ENCODE data around the gene GALM. TPM values are rescaled to one million over a fixed set of nuclear protein-coding genes. Genes with fewer than 3 reads are reported as not detected.

Gene GALM
- total and polyA plus RNA-seq, 9 donors: 9.8 to 38.7 (median 12.3) TPM

DNA sequence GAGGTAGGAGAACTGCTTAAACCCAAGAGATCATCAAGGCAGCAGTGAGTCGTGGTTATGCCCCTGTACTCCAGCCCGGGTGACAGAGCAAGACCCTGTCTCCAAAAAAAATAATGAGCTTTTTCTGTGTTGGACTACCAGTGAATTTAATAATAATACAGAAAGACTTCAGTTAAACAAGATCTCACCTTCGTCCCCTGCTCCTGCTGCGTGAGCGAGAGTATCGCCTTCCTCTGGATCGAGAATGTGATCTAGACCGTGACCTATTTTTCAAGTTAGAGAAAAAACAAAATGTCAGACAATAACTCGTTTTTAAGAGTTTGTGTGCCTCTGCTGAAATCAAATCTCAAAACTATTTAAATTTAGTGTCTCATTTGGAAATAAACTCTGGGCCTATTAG is 82.5 kb downstream of the GALM start:
- DNase-seq: no peak
- H3K4me1 ChIP-seq (ENCODE audit: insufficient read depth): peaks cover 2% of the 10 kb centered on the region
- intact Hi-C loops (cut with DNase I): loop anchor here in 1 of 4 donors (10.0 kb wide), 1 partner anchor 144 kb away; the partner anchor contains the start of gene HNRNPLL
- H3K36me3 ChIP-seq: no peaks in the 10 kb centered on the region
- H3K9me3 ChIP-seq: no peaks in the 10 kb centered on the region
- H3K4me3 ChIP-seq: no peak overlapping the region
- no peak overlapping the region for H3K27ac ChIP-seq
- TF ChIP-seq, protein P1, sequence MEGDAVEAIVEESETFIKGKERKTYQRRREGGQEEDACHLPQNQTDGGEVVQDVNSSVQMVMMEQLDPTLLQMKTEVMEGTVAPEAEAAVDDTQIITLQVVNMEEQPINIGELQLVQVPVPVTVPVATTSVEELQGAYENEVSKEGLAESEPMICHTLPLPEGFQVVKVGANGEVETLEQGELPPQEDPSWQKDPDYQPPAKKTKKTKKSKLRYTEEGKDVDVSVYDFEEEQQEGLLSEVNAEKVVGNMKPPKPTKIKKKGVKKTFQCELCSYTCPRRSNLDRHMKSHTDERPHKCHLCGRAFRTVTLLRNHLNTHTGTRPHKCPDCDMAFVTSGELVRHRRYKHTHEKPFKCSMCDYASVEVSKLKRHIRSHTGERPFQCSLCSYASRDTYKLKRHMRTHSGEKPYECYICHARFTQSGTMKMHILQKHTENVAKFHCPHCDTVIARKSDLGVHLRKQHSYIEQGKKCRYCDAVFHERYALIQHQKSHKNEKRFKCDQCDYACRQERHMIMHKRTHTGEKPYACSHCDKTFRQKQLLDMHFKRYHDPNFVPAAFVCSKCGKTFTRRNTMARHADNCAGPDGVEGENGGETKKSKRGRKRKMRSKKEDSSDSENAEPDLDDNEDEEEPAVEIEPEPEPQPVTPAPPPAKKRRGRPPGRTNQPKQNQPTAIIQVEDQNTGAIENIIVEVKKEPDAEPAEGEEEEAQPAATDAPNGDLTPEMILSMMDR (IDR thresholded peaks at IDR 0.05): no peak
- TF ChIP-seq EP300 (IDR thresholded peaks at IDR 0.05) (no peak), POLR2A (IDR thresholded peaks at IDR 0.05) (no peak)
- 75 to 84% (median 76%) methylated on average over 9 of the region's 9 CpGs for WGBS, 3 donors
- H3K27me3 ChIP-seq: no peaks in the 10 kb centered on the region

DNA sequence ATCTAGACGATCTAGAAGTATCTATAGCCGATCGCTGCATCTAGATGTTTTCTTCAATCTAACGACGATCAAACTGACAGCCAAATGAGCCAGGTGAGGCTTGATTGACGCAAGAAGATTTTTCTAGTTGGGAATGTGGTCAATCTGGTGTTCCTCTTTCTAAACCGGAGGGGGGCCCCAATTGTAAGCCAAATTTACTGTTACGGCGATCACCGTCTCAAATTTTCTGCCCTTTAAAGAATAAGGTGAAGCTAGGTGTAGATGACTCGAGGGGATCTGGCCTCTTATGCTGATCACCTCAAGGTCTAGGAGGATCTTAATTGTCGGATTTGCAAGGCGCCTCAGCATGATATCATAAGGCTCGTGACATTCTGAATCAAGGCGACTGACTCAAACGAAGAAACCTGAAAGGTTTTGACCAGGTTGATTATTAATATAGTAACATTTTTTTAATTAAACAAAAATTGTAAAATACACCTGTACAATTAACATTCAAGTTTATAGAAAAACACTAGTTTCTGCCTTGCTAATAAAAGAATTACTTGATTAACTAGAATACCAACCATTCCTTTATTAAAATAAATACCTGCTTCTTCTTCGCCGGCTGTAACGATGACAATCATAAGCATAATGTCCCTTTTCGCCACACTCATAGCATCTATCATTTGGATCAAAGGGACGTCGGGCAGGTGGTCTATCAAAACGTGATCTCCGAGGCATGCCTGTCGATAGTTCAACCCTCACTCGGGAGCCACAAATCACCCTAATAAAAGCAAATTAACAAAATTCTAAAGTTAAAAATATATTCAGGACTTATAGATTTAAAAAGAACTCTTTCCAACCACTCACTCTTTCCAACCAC is 83.3 kb downstream of the GALM start:
- peaks cover 2% of the 10 kb centered on the region for H3K4me1 ChIP-seq (ENCODE audit: insufficient read depth)
- no peaks in the 10 kb centered on the region for H3K9me3 ChIP-seq
- intact Hi-C loops (cut with DNase I): loop anchor here in 1 of 4 donors (10.0 kb wide), 1 partner anchor 144 kb away; the partner anchor contains the start of gene HNRNPLL
- H3K27me3 ChIP-seq: no peaks in the 10 kb centered on the region
- no peaks in the 10 kb centered on the region for H3K36me3 ChIP-seq
- no peak for DNase-seq
- no peak overlapping the region for H3K27ac ChIP-seq
- peak overlapping the region; percentile 68 for H3K4me3 ChIP-seq
- 38 to 56% (median 43%) methylated on average over 26 of the region's 26 CpGs for WGBS, 3 donors
- TF ChIP-seq, protein P1 (IDR thresholded peaks at IDR 0.05): no peak
- TF ChIP-seq EP300 (IDR thresholded peaks at IDR 0.05) (no peak), POLR2A (IDR thresholded peaks at IDR 0.05) (no peak)

GRCh38 chr2:38750011-38750890 is 84.3 kb downstream of the GALM start:
- peak; percentile 61 to 77 (median 65) for DNase-seq
- intact Hi-C loops (cut with DNase I): no loop called here
- Histone ChIP-seq H3K27ac (peak overlapping the region; percentile 94 to 95), H3K9me3 (no peaks in the 10 kb centered on the region), H3K4me1 (ENCODE audit: insufficient read depth) (peaks cover 2% of the 10 kb centered on the region), H3K27me3 (no peaks in the 10 kb centered on the region), H3K4me3 (peak overlapping the region; percentile 68), H3K36me3 (no peaks in the 10 kb centered on the region)
- WGBS, 3 donors: 0 to 1% (median 0%) methylated on average over 48 to 59 of the region's 59 CpGs
- TF ChIP-seq POLR2A (IDR thresholded peaks at IDR 0.05): peak; percentile 86
- TF ChIP-seq, protein P1 (IDR thresholded peaks at IDR 0.05): no peak

- H3K4me1 ChIP-seq (ENCODE audit: insufficient read depth): peaks cover 2% of the 10 kb centered on the region
- TF ChIP-seq POLR2A (IDR thresholded peaks at IDR 0.05) (peak; percentile 100), EP300 (IDR thresholded peaks at IDR 0.05) (peak; percentile 76)
- TF ChIP-seq, protein P1 (IDR thresholded peaks at IDR 0.05): peak in 2 of 3 donors; percentile 18 to 39
- H3K27ac ChIP-seq: peak within 1 kb of the TSS; percentile 94 to 95
- DNase-seq: peak; percentile 98 to 99 (median 99)
- WGBS, 3 donors: 0 to 1% (median 0%) methylated on average over 68 of the region's 68 CpGs
- no peaks in the 10 kb centered on the region for H3K27me3 ChIP-seq
- no peaks in the 10 kb centered on the region for H3K36me3 ChIP-seq
- peak within 1 kb of the TSS; percentile 68 for H3K4me3 ChIP-seq
- intact Hi-C loops (cut with DNase I): no loop called here
- H3K9me3 ChIP-seq: no peaks in the 10 kb centered on the region
Measured at GRCh38 chr2:38750891-38751595, 85.1 kb downstream of the GALM start, which contains the start of gene SRSF7. TSS of gene SRSF7 (minus strand) at chr2:38751361. CDS start at chr2:38751256, 105 bp downstream.
